ENCODE measurements around the gene LAMTOR1. TPM values are rescaled to one million over a fixed set of nuclear protein-coding genes. Genes with fewer than 3 reads are reported as not detected.

The LAMTOR1 gene
- total RNA-seq, 1 experiment from 2014 or later, result 94.6 TPM

- H3K79me2 ChIP-seq (ENCODE audit: low read depth), result peaks cover 38% of the 10 kb centered on the region
- peaks cover 41% of the 10 kb centered on the region for H3K4me1 ChIP-seq (replicated peaks; ENCODE audit: insufficient read depth)
- H2AFZ ChIP-seq, result peak overlapping the region; percentile 89
- H3F3A ChIP-seq (ENCODE audit: insufficient read depth, low read depth), result peaks cover 36% of the 10 kb centered on the region
- peak overlapping the region; percentile 59 for H3K4me3 ChIP-seq
- no peaks in the 10 kb centered on the region for H3K9me2 ChIP-seq (ENCODE audit: insufficient read depth)
- intact Hi-C loops (cut with micrococcal nuclease; ENCODE audit: unreplicated experiment), result loop anchor here (5.0 kb wide), 2 partner anchors 141 to 154 kb away; partner anchors contain the start of genes INPPL1, RNF121 and XNDC1N
- 0 out of 2 replicates have a peak, but pooled peaks cover 3% of the 10 kb centered on the region for H4K20me1 ChIP-seq (ENCODE audit: insufficient read depth)
- peak overlapping the region; percentile 62 for H3K27ac ChIP-seq
- no peaks in the 10 kb centered on the region for H3K36me3 ChIP-seq (ENCODE audit: low read depth)
- ChIA-PET CTCF (no interaction called here), POLR2A (ENCODE audit: unreplicated experiment) (interaction anchor here (0.5 to 1.0 kb wide), 6 partner anchors 11 to 335 kb away, joined by 3 to 6 read pairs (median 3); no protein-coding TSS in a partner anchor)
- peak overlapping the region; percentile 78 for H3K4me2 ChIP-seq
- H3K27me3 ChIP-seq (ENCODE audit: insufficient read depth, low read depth), result no peaks in the 10 kb centered on the region
- BruUV-seq (replicated peaks), result TSS peak; percentile 72
- H3K9me3 ChIP-seq (ENCODE audit: insufficient read depth, low read depth), result no peaks in the 10 kb centered on the region
- TF ChIP-seq CTCF (conservative IDR thresholded peaks at IDR 0.05) (no peak), EZH2 (IDR thresholded peaks at IDR 0.05; ENCODE audit: low read depth) (no peak)
- no peak for DNase-seq
Measured at GRCh38 chr11:72081184-72081644, 21.9 kb downstream of the LAMTOR1 start.

GRCh38 chr11:72080326-72081183 is 22.5 kb downstream of the LAMTOR1 start, which contains the start of the genes LRRC51 and NUMA1:
LRRC51 (plus strand) TSS chr11:72080850; CDS start chr11:72089084, 8,234 bp downstream.
NUMA1 (minus strand) TSS chr11:72080542; CDS start chr11:72035943, 44,599 bp downstream.
- Histone ChIP-seq H3K4me1 (replicated peaks; ENCODE audit: insufficient read depth) (peaks cover 41% of the 10 kb centered on the region), H3K4me3 (peak within 1 kb of the TSS; percentile 92)

More at GRCh38 chr11:72080326-72081183, 22.5 kb downstream of the LAMTOR1 start, which contains the start of the genes LRRC51 and NUMA1:
- POLR2A ChIA-PET (ENCODE audit: unreplicated experiment), result interaction anchor here (0.5 to 0.9 kb wide), 2 partner anchors 150 to 1598 kb away, joined by 3 to 12 read pairs; no protein-coding TSS in a partner anchor
- 0 out of 2 replicates have a peak, but pooled peaks cover 3% of the 10 kb centered on the region for H4K20me1 ChIP-seq (ENCODE audit: insufficient read depth)
- peak within 1 kb of the TSS; percentile 89 for H2AFZ ChIP-seq
- CTCF ChIA-PET, result interaction anchor here (0.8 kb wide), 1 partner anchor 11 kb away, joined by 13 read pairs; no protein-coding TSS in a partner anchor
- no peaks in the 10 kb centered on the region for H3K9me2 ChIP-seq (ENCODE audit: insufficient read depth)
- H3K4me2 ChIP-seq, result peak within 1 kb of the TSS; percentile 96
- H3K27ac ChIP-seq, result peak within 1 kb of the TSS; percentile 62
- TF ChIP-seq CTCF (conservative IDR thresholded peaks at IDR 0.05) (no peak), EZH2 (IDR thresholded peaks at IDR 0.05; ENCODE audit: low read depth) (no peak)
- BruUV-seq (replicated peaks), result no TSS peak
- intact Hi-C loops (cut with micrococcal nuclease; ENCODE audit: unreplicated experiment), result loop anchor here (1.0 to 5.0 kb wide), 5 partner anchors 8 to 153 kb away; partner anchors contain the start of genes ANAPC15, INPPL1, RNF121 and XNDC1N
- peaks cover 36% of the 10 kb centered on the region for H3F3A ChIP-seq (ENCODE audit: insufficient read depth, low read depth)
- no peaks in the 10 kb centered on the region for H3K27me3 ChIP-seq (ENCODE audit: insufficient read depth, low read depth)
- no peaks in the 10 kb centered on the region for H3K9me3 ChIP-seq (ENCODE audit: insufficient read depth, low read depth)
- 0 out of 2 replicates have a peak, but pooled peaks cover 4% of the 10 kb centered on the region for H3K36me3 ChIP-seq (ENCODE audit: low read depth)
- peak; percentile 100 for DNase-seq
- peaks cover 45% of the 10 kb centered on the region for H3K79me2 ChIP-seq (ENCODE audit: low read depth)
